Loucy (cell line): ENCODE data around the gene RPS6KB1.

Source experiments
- EZH2phosphoT487 ChIP-seq: fragments of 200-600 bp; IDR thresholded peaks from 2 replicates; pipeline ENCODE4 v1.6.1; 2018; ENCODE audit warnings: antibody characterized with exemption, mild to moderate bottlenecking, moderate library complexity, borderline replicate concordance
- TF ChIP-seq, protein P1 (sequence below): fragments of 200-600 bp; sonication (generic); conservative IDR thresholded peaks from 2 replicates; pipeline ENCODE4 v1.5.1; 2014; ENCODE audit warnings: mild to moderate bottlenecking, antibody characterized with exemption, low read length

DNA sequence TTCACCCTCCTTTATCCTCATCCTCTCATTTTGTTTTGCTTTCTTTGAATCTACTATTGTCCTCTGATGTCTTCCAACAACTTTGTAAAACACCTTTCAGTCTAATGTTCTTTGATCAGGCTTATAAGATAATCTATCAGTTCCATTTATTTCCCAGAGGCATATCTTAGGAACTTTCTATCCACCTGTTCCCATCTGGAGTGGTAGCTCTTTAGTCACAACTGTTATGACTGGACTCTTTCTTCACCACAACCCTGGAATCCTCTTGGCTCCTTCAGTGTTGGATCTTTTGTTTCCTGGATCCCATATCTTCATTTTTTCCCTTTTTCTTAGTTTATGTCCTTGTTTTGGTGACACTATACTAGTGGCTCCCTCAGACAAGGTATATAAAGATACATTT is 23.5 kb downstream of the RPS6KB1 start:
- TF ChIP-seq, protein P1, sequence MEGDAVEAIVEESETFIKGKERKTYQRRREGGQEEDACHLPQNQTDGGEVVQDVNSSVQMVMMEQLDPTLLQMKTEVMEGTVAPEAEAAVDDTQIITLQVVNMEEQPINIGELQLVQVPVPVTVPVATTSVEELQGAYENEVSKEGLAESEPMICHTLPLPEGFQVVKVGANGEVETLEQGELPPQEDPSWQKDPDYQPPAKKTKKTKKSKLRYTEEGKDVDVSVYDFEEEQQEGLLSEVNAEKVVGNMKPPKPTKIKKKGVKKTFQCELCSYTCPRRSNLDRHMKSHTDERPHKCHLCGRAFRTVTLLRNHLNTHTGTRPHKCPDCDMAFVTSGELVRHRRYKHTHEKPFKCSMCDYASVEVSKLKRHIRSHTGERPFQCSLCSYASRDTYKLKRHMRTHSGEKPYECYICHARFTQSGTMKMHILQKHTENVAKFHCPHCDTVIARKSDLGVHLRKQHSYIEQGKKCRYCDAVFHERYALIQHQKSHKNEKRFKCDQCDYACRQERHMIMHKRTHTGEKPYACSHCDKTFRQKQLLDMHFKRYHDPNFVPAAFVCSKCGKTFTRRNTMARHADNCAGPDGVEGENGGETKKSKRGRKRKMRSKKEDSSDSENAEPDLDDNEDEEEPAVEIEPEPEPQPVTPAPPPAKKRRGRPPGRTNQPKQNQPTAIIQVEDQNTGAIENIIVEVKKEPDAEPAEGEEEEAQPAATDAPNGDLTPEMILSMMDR = no peak
- no peak for TF ChIP-seq EZH2phosphoT487
